HEK293 (cell line): ENCODE results near the gene SLC6A9.

Source experiments
- BCL11B ChIP-seq: fragments of 450-650 bp; formaldehyde crosslinking; IDR thresholded peaks from 2 replicates; pipeline ENCODE4 v1.5.1; 2016; ENCODE audit warnings: low read depth, missing biosample characterization, missing genetic modification characterization
- BCL6B ChIP-seq: fragments of 450-650 bp; formaldehyde crosslinking; IDR thresholded peaks from 2 replicates; pipeline ENCODE4 v1.5.1; 2017; ENCODE audit warnings: missing biosample characterization, missing genetic modification characterization
- HIC1 ChIP-seq: fragments of 450-650 bp; formaldehyde crosslinking; IDR thresholded peaks from 2 replicates; pipeline ENCODE4 v1.5.1; 2016; ENCODE audit warnings: missing biosample characterization, missing genetic modification characterization
- HOXA7 ChIP-seq: sonication (generic); formaldehyde crosslinking; IDR thresholded peaks from 2 replicates; pipeline ENCODE4 v1.8.1; 2022; ENCODE audit warnings: missing genetic modification reagents, borderline replicate concordance
- HOXD13 ChIP-seq: sonication (generic); formaldehyde crosslinking; IDR thresholded peaks from 2 replicates; pipeline ENCODE4 v1.8.0; 2022; ENCODE audit warnings: missing genetic modification reagents, borderline replicate concordance
- KLF1 ChIP-seq: fragments of 450-650 bp; formaldehyde crosslinking; IDR thresholded peaks from 2 replicates; pipeline ENCODE4 v1.5.1; 2016; ENCODE audit warnings: missing biosample characterization, missing genetic modification characterization
- KLF16 ChIP-seq: fragments of 450-650 bp; formaldehyde crosslinking; IDR thresholded peaks from 2 replicates; pipeline ENCODE4 v1.5.1; 2017; ENCODE audit warnings: missing biosample characterization, missing genetic modification characterization
- ZFP3 ChIP-seq: fragments of 450-650 bp; formaldehyde crosslinking; IDR thresholded peaks from 2 replicates; pipeline ENCODE4 v1.5.1; 2016; ENCODE audit warnings: low read depth, missing biosample characterization, missing genetic modification characterization
- ZNF10 ChIP-seq: fragments of 450-650 bp; formaldehyde crosslinking; IDR thresholded peaks from 2 replicates; pipeline ENCODE4 v1.5.1; 2017; ENCODE audit warnings: missing biosample characterization, missing genetic modification characterization
- ZNF112 ChIP-seq: fragments of 450-650 bp; formaldehyde crosslinking; IDR thresholded peaks from 2 replicates; pipeline ENCODE4 v1.5.0; 2017; ENCODE audit warnings: missing biosample characterization, missing genetic modification characterization
- ZNF155 ChIP-seq: fragments of 450-650 bp; formaldehyde crosslinking; IDR thresholded peaks from 2 replicates; pipeline ENCODE4 v1.5.1; 2016; ENCODE audit warnings: missing biosample characterization, missing genetic modification characterization
- ZNF16 ChIP-seq: fragments of 450-650 bp; formaldehyde crosslinking; IDR thresholded peaks from 2 replicates; pipeline ENCODE4 v1.5.1; 2016; ENCODE audit warnings: low read depth, missing biosample characterization, missing genetic modification characterization
- ZNF169 ChIP-seq: fragments of 450-650 bp; formaldehyde crosslinking; IDR thresholded peaks from 2 replicates; pipeline ENCODE4 v1.5.1; 2016; ENCODE audit warnings: missing biosample characterization, missing genetic modification characterization
- ZNF350 ChIP-seq: fragments of 450-650 bp; formaldehyde crosslinking; IDR thresholded peaks from 2 replicates; pipeline ENCODE4 v1.5.0; 2017; ENCODE audit warnings: missing biosample characterization, mild to moderate bottlenecking, missing genetic modification characterization
- ZNF37A ChIP-seq: fragments of 450-650 bp; IDR thresholded peaks from 2 replicates; pipeline ENCODE4 v1.5.1; 2018; ENCODE audit warnings: missing biosample characterization, missing genetic modification characterization
- ZNF488 ChIP-seq: fragments of 450-650 bp; formaldehyde crosslinking; IDR thresholded peaks from 2 replicates; pipeline ENCODE4 v1.5.1; 2016; ENCODE audit warnings: missing biosample characterization, missing genetic modification characterization
- ZNF510 ChIP-seq: fragments of 450-650 bp; formaldehyde crosslinking; IDR thresholded peaks from 2 replicates; pipeline ENCODE4 v1.5.1; 2018; ENCODE audit warnings: mild to moderate bottlenecking, missing genetic modification characterization, missing biosample characterization; ENCODE audit not compliant: insufficient replicate concordance
- ZNF521 ChIP-seq: fragments of 450-650 bp; formaldehyde crosslinking; IDR thresholded peaks from 2 replicates; pipeline ENCODE4 v1.5.1; 2017; ENCODE audit warnings: missing biosample characterization, mild to moderate bottlenecking, missing genetic modification characterization
- ZNF529 ChIP-seq: fragments of 450-650 bp; formaldehyde crosslinking; IDR thresholded peaks from 2 replicates; pipeline ENCODE4 v1.5.1; 2017; ENCODE audit warnings: missing genetic modification characterization, missing biosample characterization; ENCODE audit not compliant: insufficient replicate concordance
- ZNF571 ChIP-seq: fragments of 450-650 bp; formaldehyde crosslinking; IDR thresholded peaks from 2 replicates; pipeline ENCODE4 v1.5.0; 2017; ENCODE audit warnings: missing biosample characterization, missing genetic modification characterization
- ZNF626 ChIP-seq: fragments of 450-650 bp; sonication (Bioruptor Pico); formaldehyde crosslinking; IDR thresholded peaks from 2 replicates; pipeline ENCODE4 v1.5.1; 2018; ENCODE audit warnings: missing biosample characterization, missing genetic modification characterization, inconsistent platforms
- ZNF629 ChIP-seq: fragments of 450-650 bp; formaldehyde crosslinking; IDR thresholded peaks from 2 replicates; pipeline ENCODE4 v1.5.1; 2017; ENCODE audit warnings: missing biosample characterization, missing genetic modification characterization
- ZNF785 ChIP-seq: fragments of 450-650 bp; formaldehyde crosslinking; IDR thresholded peaks from 2 replicates; pipeline ENCODE4 v1.5.1; 2016; ENCODE audit warnings: missing biosample characterization, missing genetic modification characterization
- TF ChIP-seq, protein P1 (sequence below): fragments of 450-650 bp; formaldehyde crosslinking; IDR thresholded peaks from 2 replicates; pipeline ENCODE4 v1.5.1; 2016; ENCODE audit warnings: missing biosample characterization, missing genetic modification characterization
- TF ChIP-seq, protein P2 (sequence below): fragments of 450-650 bp; formaldehyde crosslinking; IDR thresholded peaks from 2 replicates; pipeline ENCODE4 v1.5.1; 2016; ENCODE audit warnings: missing biosample characterization, missing genetic modification characterization, low read depth
- TF ChIP-seq, protein P3 (sequence below): fragments of 450-650 bp; formaldehyde crosslinking; IDR thresholded peaks from 2 replicates; pipeline ENCODE4 v1.5.1; 2016; ENCODE audit warnings: missing biosample characterization, missing genetic modification characterization
- TF ChIP-seq, protein P4 (sequence below): fragments of 450-650 bp; formaldehyde crosslinking; IDR thresholded peaks from 2 replicates; pipeline ENCODE4 v1.5.1; 2016; ENCODE audit warnings: missing biosample characterization, missing genetic modification characterization

The SLC6A9 gene

DNA sequence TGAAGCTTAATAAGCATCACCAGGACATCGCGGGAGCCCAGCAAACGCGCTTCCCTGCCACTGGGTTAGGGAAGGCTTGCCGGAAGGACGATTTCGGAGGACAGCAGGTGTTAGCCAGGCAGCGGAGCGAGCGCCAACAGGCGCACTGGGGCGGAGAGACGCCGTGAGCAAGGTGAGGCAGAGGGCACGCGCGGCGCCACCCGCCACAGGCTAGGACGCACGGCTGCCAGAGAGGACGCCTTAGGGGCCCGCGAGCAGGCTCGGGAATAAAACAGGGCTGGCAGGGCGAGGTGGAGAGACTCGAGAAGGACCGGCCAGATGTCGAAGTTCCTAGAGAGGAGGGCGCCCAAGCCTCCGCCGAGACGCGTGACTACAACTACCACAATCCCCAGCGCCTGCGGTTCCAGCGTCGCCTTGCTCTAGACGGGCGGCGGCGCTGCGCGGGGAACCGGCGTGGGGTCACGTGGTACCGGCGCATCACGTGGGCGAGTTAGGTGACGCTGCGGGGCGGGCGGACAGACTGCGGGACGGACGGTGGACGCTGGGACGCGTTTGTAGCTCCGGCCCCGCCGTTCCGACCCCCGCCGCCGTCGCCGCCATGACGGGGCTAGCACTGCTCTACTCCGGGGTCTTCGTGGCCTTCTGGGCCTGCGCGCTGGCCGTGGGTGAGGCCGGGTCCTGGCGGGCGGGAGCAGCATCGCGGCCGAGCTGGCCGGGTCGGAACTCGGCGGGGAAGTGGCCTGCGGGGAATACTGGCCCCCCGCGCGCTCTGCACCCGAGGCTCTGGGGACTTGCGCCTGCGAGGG lies 56.6 kb downstream of the SLC6A9 start, which contains the start of gene ATP6V0B (continued):
- no peak for TF ChIP-seq BCL11B (tag by site-specific recombination)
- TF ChIP-seq ZNF16 (tag by site-specific recombination) = no peak
- peak; percentile 31; the same call in 1 of the 2 replicates for TF ChIP-seq ZNF10
- no peak for TF ChIP-seq ZNF112 (tag by site-specific recombination)
- no peak for TF ChIP-seq ZNF529
- no peak for TF ChIP-seq ZNF350
- TF ChIP-seq ZNF510 (tag by site-specific recombination) = no peak
- no peak for TF ChIP-seq ZNF37A (tag by site-specific recombination)
- TF ChIP-seq ZNF629 (tag by site-specific recombination) = peak; percentile 62
- peak; percentile 53; the same call in 1 of the 2 replicates for TF ChIP-seq BCL6B
- TF ChIP-seq, protein P1, sequence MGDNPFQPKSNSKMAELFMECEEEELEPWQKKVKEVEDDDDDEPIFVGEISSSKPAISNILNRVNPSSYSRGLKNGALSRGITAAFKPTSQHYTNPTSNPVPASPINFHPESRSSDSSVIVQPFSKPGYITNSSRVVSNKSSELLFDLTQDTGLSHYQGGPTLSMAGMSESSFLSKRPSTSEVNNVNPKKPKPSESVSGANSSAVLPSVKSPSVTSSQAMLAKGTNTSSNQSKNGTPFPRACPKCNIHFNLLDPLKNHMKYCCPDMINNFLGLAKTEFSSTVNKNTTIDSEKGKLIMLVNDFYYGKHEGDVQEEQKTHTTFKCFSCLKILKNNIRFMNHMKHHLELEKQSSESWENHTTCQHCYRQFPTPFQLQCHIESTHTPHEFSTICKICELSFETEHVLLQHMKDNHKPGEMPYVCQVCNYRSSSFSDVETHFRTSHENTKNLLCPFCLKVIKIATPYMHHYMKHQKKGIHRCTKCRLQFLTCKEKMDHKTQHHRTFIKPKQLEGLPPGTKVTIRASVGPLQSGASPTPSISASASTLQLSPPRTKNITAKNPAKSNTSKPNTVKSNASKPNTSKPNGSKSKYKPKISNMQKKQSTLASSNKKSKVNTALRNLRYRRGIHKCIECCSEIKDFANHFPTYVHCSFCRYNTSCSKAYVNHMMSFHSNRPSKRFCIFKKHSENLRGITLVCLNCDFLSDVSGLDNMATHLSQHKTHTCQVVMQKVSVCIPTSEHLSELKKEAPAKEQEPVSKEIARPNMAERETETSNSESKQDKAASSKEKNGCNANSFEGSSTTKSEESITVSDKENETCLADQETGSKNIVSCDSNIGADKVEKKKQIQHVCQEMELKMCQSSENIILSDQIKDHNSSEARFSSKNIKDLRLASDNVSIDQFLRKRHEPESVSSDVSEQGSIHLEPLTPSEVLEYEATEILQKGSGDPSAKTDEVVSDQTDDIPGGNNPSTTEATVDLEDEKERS = no peak
- TF ChIP-seq KLF1 (tag by site-specific recombination) = peak; percentile 56
- no peak for TF ChIP-seq ZNF155 (tag by site-specific recombination)
- TF ChIP-seq ZNF488 (tag by site-specific recombination) = 0 out of 2 replicates have a peak, but pooled peaks have one; percentile 32
- no peak for TF ChIP-seq ZNF571 (tag by site-specific recombination)
- no peak; the same call in 1 of the 2 replicates for TF ChIP-seq KLF16 (tag by site-specific recombination)
- TF ChIP-seq ZNF169 (tag by site-specific recombination) = no peak
- no peak for TF ChIP-seq ZNF626 (tag by site-specific recombination)
- no peak for TF ChIP-seq HOXD13 (CRISPR knock-in tag)
- TF ChIP-seq, protein P2, sequence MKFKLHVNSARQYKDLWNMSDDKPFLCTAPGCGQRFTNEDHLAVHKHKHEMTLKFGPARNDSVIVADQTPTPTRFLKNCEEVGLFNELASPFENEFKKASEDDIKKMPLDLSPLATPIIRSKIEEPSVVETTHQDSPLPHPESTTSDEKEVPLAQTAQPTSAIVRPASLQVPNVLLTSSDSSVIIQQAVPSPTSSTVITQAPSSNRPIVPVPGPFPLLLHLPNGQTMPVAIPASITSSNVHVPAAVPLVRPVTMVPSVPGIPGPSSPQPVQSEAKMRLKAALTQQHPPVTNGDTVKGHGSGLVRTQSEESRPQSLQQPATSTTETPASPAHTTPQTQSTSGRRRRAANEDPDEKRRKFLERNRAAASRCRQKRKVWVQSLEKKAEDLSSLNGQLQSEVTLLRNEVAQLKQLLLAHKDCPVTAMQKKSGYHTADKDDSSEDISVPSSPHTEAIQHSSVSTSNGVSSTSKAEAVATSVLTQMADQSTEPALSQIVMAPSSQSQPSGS (tag by site-specific recombination) = no peak
- peak; percentile 41; the same call in 1 of the 2 replicates for TF ChIP-seq HIC1
- TF ChIP-seq, protein P3, sequence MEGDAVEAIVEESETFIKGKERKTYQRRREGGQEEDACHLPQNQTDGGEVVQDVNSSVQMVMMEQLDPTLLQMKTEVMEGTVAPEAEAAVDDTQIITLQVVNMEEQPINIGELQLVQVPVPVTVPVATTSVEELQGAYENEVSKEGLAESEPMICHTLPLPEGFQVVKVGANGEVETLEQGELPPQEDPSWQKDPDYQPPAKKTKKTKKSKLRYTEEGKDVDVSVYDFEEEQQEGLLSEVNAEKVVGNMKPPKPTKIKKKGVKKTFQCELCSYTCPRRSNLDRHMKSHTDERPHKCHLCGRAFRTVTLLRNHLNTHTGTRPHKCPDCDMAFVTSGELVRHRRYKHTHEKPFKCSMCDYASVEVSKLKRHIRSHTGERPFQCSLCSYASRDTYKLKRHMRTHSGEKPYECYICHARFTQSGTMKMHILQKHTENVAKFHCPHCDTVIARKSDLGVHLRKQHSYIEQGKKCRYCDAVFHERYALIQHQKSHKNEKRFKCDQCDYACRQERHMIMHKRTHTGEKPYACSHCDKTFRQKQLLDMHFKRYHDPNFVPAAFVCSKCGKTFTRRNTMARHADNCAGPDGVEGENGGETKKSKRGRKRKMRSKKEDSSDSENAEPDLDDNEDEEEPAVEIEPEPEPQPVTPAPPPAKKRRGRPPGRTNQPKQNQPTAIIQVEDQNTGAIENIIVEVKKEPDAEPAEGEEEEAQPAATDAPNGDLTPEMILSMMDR (tag by site-specific recombination) = peak; percentile 89
- no peak for TF ChIP-seq ZFP3
- TF ChIP-seq, protein P4, sequence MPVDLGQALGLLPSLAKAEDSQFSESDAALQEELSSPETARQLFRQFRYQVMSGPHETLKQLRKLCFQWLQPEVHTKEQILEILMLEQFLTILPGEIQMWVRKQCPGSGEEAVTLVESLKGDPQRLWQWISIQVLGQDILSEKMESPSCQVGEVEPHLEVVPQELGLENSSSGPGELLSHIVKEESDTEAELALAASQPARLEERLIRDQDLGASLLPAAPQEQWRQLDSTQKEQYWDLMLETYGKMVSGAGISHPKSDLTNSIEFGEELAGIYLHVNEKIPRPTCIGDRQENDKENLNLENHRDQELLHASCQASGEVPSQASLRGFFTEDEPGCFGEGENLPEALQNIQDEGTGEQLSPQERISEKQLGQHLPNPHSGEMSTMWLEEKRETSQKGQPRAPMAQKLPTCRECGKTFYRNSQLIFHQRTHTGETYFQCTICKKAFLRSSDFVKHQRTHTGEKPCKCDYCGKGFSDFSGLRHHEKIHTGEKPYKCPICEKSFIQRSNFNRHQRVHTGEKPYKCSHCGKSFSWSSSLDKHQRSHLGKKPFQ (tag by site-specific recombination) = no peak
- TF ChIP-seq HOXA7 (CRISPR knock-in tag) = no peak
- TF ChIP-seq ZNF521 = no peak
- no peak for TF ChIP-seq ZNF785
